Activated naive CD4-positive, alpha-beta T cell (primary cell): ENCODE results near the gene NAB1.
A peak's percentile ranks its signal among the peaks of the same experiment; 100 is the strongest.

Experiments
- DNase-seq, 4 experiments: peaks; one replicate each; lab custom pipeline; 2025; lab: John Stamatoyannopoulos, UW

Gene NAB1

GRCh38 chr2:190716176-190716807 is 67.4 kb downstream of the NAB1 start:
- DNase-seq, result no peak

- DNase-seq, result no peak
Observed at GRCh38 chr2:190717306-190717705, 68.4 kb downstream of the NAB1 start.

GRCh38 chr2:190717764-190718651 is 69.1 kb downstream of the NAB1 start:
- no peak for DNase-seq

GRCh38 chr2:190718652-190719526 is 70.0 kb downstream of the NAB1 start:
- peak in 1 of 4 experiments; percentile 22 for DNase-seq

- no peak for DNase-seq
Observed at GRCh38 chr2:190720276-190720675, 71.4 kb downstream of the NAB1 start.

GRCh38 chr2:190720691-190721090 is 71.8 kb downstream of the NAB1 start:
- DNase-seq, result no peak

GRCh38 chr2:190722061-190722759 is 73.3 kb downstream of the NAB1 start:
- no peak for DNase-seq

- no peak for DNase-seq
Observed at GRCh38 chr2:190722835-190723234, 74.0 kb downstream of the NAB1 start.

- no peak for DNase-seq
Observed at GRCh38 chr2:190723397-190724090, 74.7 kb downstream of the NAB1 start.

- DNase-seq, result no peak
Observed at GRCh38 chr2:190726255-190726654, 77.4 kb downstream of the NAB1 start.

GRCh38 chr2:190736355-190736754 is 87.5 kb downstream of the NAB1 start:
- DNase-seq, result no peak

GRCh38 chr2:190740449-190740848 is 91.6 kb downstream of the NAB1 start:
- no peak for DNase-seq
